HG02798 (cell line): ENCODE results near the gene IGSF3.

Experiments
- ATAC-seq: cut with Tn5 transposase; IDR thresholded peaks from one replicate; pipeline ENCODE4 v1.9.1; 2021; ENCODE audit warnings: mild to moderate bottlenecking; ENCODE audit not compliant: unreplicated experiment, poor library complexity

The IGSF3 gene

GRCh38 chr1:116581323-116581885 lies 86.1 kb downstream of the IGSF3 start:
- no peak for ATAC-seq

- ATAC-seq, result no peak
These were observed 86.8 kb downstream of the IGSF3 start for GRCh38 chr1:116580446-116581322.

GRCh38 chr1:116579259-116579875 lies 88.2 kb downstream of the IGSF3 start:
- no peak for ATAC-seq

- no peak for ATAC-seq
These were observed 89.0 kb downstream of the IGSF3 start for GRCh38 chr1:116578581-116578980.

GRCh38 chr1:116577759-116578314 lies 89.7 kb downstream of the IGSF3 start:
- ATAC-seq, result no peak

GRCh38 chr1:116574581-116575291 lies 92.8 kb downstream of the IGSF3 start:
- no peak for ATAC-seq

- no peak for ATAC-seq
These were observed 94.0 kb downstream of the IGSF3 start for GRCh38 chr1:116573431-116574095.

- no peak for ATAC-seq
These were observed 94.6 kb downstream of the IGSF3 start for GRCh38 chr1:116572771-116573430.

- no peak for ATAC-seq
These were observed 95.4 kb downstream of the IGSF3 start for GRCh38 chr1:116572099-116572498.

GRCh38 chr1:116571215-116571919 lies 96.2 kb downstream of the IGSF3 start:
- ATAC-seq, result no peak

- ATAC-seq, result peak; percentile 68
These were observed 96.9 kb downstream of the IGSF3 start, which contains the start of gene CD58 for GRCh38 chr1:116570358-116571214. CD58 (minus strand) TSS chr1:116571026; CDS start chr1:116570972, 54 bp downstream.

- no peak for ATAC-seq
These were observed 97.7 kb downstream of the IGSF3 start for GRCh38 chr1:116569776-116570357.

GRCh38 chr1:116569381-116569670 lies 98.2 kb downstream of the IGSF3 start:
- no peak for ATAC-seq

GRCh38 chr1:116568662-116569380 lies 98.7 kb downstream of the IGSF3 start:
- ATAC-seq, result no peak

GRCh38 chr1:116567790-116568661 lies 99.5 kb downstream of the IGSF3 start:
- ATAC-seq, result no peak

GRCh38 chr1:116565222-116565621 lies 102.3 kb downstream of the IGSF3 start:
- ATAC-seq, result no peak
